NCI-H446 (cell line): ENCODE results near the gene UBL4A.

Experiments used
- DNase-seq, 2 experiments: peaks; one replicate each; lab custom pipeline; 2025; lab: John Stamatoyannopoulos, UW

UBL4A gene

GRCh38 chrX:154436983-154437752, 49.2 kb downstream of the UBL4A start, which contains the start of gene GDI1:
Gene GDI1 (plus strand): TSS chrX:154437154. CDS start chrX:154437255, 101 bp downstream.
- peak; percentile 5 to 55 for DNase-seq

- peak in 1 of 2 experiments; percentile 55 for DNase-seq
These were observed 49.9 kb downstream of the UBL4A start for GRCh38 chrX:154436374-154436982.

GRCh38 chrX:154435171-154435733, 51.2 kb downstream of the UBL4A start:
- no peak for DNase-seq

- DNase-seq: no peak
These were observed 51.8 kb downstream of the UBL4A start for GRCh38 chrX:154434394-154435168.
